Karpas-422 (cell line): ENCODE results near the gene NUTF2. TPM values are rescaled to one million over a fixed set of nuclear protein-coding genes. Genes with fewer than 3 reads are reported as not detected.
A peak's percentile ranks its signal among the peaks of the same experiment; 100 is the strongest.
"Not testable (repeated sequence)": the region's sequence is repeated elsewhere in the genome, so short reads cannot be mapped to it uniquely, and the experiment has no call there.

ENCODE experiments used
- DNase-seq: peaks from one replicate; pipeline ENCODE4 v3.0.0-alpha.2; 2015
- H2AFZ ChIP-seq: fragments of 200-600 bp; sonication (generic); 2 replicates; pipeline ENCODE4 v1.6.1; 2014; ENCODE audit warnings: antibody characterized with exemption, low read length, mixed read lengths
- H3K27ac ChIP-seq: fragments of 200-600 bp; sonication (generic); 2 replicates; pipeline ENCODE4 v1.5.1; 2014; ENCODE audit warnings: mild to moderate bottlenecking, low read length, moderate library complexity
- H3K27me3 ChIP-seq: fragments of 200-600 bp; sonication (generic); 2 replicates; pipeline ENCODE4 v1.6.1; 2014; ENCODE audit warnings: low read length, mixed read lengths
- H3K36me3 ChIP-seq: fragments of 200-600 bp; sonication (generic); 2 replicates; pipeline ENCODE4 v1.6.1; 2014; ENCODE audit warnings: low read length, mixed read lengths; ENCODE audit not compliant: insufficient read depth
- H3K4me1 ChIP-seq: fragments of 200-600 bp; sonication (generic); 2 replicates; pipeline ENCODE4 v1.6.1; 2014; ENCODE audit warnings: mild to moderate bottlenecking, low read length, mixed read lengths
- H3K4me2 ChIP-seq: fragments of 200-600 bp; sonication (generic); 2 replicates; pipeline ENCODE4 v1.6.1; 2014; ENCODE audit warnings: low read length, low read depth, mild to moderate bottlenecking; ENCODE audit not compliant: poor library complexity, severe bottlenecking
- H3K4me3 ChIP-seq: fragments of 200-600 bp; sonication (generic); 2 replicates; pipeline ENCODE4 v1.5.1; 2014; ENCODE audit warnings: mild to moderate bottlenecking, antibody characterized with exemption, low read length, mixed read lengths
- H3K79me2 ChIP-seq: fragments of 200-600 bp; sonication (generic); 2 replicates; pipeline ENCODE4 v1.6.1; 2014; ENCODE audit warnings: mild to moderate bottlenecking, low read length, mixed read lengths
- H3K9ac ChIP-seq: fragments of 200-600 bp; sonication (generic); 2 replicates; pipeline ENCODE4 v1.6.0; 2014; ENCODE audit warnings: low read length
- H3K9me2 ChIP-seq: fragments of 200-600 bp; sonication (generic), shearing (Covaris generic); replicated peaks from 2 replicates; pipeline ENCODE4 v1.6.0; 2014; ENCODE audit warnings: mild to moderate bottlenecking, low read length, moderate library complexity; ENCODE audit not compliant: insufficient read depth
- H3K9me3 ChIP-seq: fragments of 300-700, 200-600 bp; sonication (generic); 2 replicates; pipeline ENCODE4 v1.6.1; 2014; ENCODE audit warnings: low read length, mixed read lengths
- H4K20me1 ChIP-seq: fragments of 200-600 bp; sonication (generic); 2 replicates; pipeline ENCODE4 v1.6.1; 2014; ENCODE audit warnings: mild to moderate bottlenecking, antibody characterized with exemption, low read length, low read depth; ENCODE audit not compliant: insufficient read depth
- total RNA-seq: library from RNA; depleted of rRNA; stranded (reverse); fragments of >200 nt; shearing (Covaris generic); gene quantifications from 2 replicates; pipeline ENCODE4 v1.2.3, GENCODE V29; 2014; ENCODE audit warnings: low replicate concordance

The NUTF2 gene
- total RNA-seq, 1 experiment from 2014 or later = 179 TPM

- DNase-seq = no peak
- Histone ChIP-seq H3K9ac (no peak overlapping the region), H2AFZ (no peak overlapping the region), H3K27me3 (no peaks in the 10 kb centered on the region), H3K9me3 (no peaks in the 10 kb centered on the region), H3K36me3 (peaks cover 13% of the 10 kb centered on the region; the same call in 1 of the 2 replicates), H4K20me1 (peaks cover 24% of the 10 kb centered on the region), H3K4me2 (no peak overlapping the region), H3K4me1 (peaks cover 20% of the 10 kb centered on the region), H3K79me2 (peaks cover 70% of the 10 kb centered on the region), H3K9me2 (no peaks in the 10 kb centered on the region), H3K27ac (no peak overlapping the region), H3K4me3 (no peak overlapping the region)
Measured at GRCh38 chr16:67862623-67863583, 16.2 kb downstream of the NUTF2 start.

- not testable (repeated sequence) for DNase-seq, H3K9ac ChIP-seq, H2AFZ ChIP-seq, H3K9me2 ChIP-seq, H3K4me2 ChIP-seq, H3K4me3 ChIP-seq, H3K27me3 ChIP-seq, H3K27ac ChIP-seq, H3K9me3 ChIP-seq
- Histone ChIP-seq H3K4me1 (peaks cover 19% of the 10 kb centered on the region), H4K20me1 (peaks cover 24% of the 10 kb centered on the region), H3K36me3 (peaks cover 18% of the 10 kb centered on the region; the same call in 1 of the 2 replicates), H3K79me2 (peaks cover 58% of the 10 kb centered on the region)
Measured at GRCh38 chr16:67864044-67864443, 17.3 kb downstream of the NUTF2 start.

GRCh38 chr16:67864594-67864993 is 17.9 kb downstream of the NUTF2 start:
- H2AFZ ChIP-seq = no peak overlapping the region
- no peak overlapping the region for H3K4me2 ChIP-seq
- DNase-seq = no peak
- peaks cover 53% of the 10 kb centered on the region for H3K79me2 ChIP-seq
- H3K36me3 ChIP-seq = peaks cover 18% of the 10 kb centered on the region; the same call in 1 of the 2 replicates
- H3K9me2 ChIP-seq = no peaks in the 10 kb centered on the region
- no peak overlapping the region for H3K4me3 ChIP-seq
- no peak overlapping the region for H3K27ac ChIP-seq
- peaks cover 15% of the 10 kb centered on the region for H3K4me1 ChIP-seq
- no peak overlapping the region for H3K9ac ChIP-seq
- H3K27me3 ChIP-seq = no peaks in the 10 kb centered on the region
- H4K20me1 ChIP-seq = peaks cover 24% of the 10 kb centered on the region
- H3K9me3 ChIP-seq = no peaks in the 10 kb centered on the region

DNA sequence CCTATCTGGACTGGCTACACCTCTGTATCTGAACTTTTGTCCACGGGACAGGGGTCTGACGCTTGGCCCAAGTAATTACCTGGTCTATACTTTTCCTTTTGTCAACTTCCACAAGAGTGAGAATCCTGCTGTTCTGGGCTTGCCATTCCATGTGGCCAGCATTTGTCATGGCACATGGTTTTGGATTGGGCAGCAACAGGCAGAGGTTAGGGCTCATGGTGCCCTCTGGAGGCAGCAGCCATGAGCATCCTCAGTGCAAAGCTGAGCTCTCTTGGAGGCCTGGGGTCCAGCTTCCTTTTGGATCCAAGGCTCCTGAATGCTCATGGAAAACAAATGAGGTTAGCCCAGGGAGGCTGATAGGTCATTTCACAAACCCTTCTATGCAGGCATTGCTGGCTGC is 18.6 kb downstream of the NUTF2 start:
- peaks cover 21% of the 10 kb centered on the region; the same call in 1 of the 2 replicates for H3K36me3 ChIP-seq
- peak; percentile 61 for DNase-seq
- H2AFZ ChIP-seq = no peak overlapping the region
- H3K27me3 ChIP-seq = no peaks in the 10 kb centered on the region
- no peaks in the 10 kb centered on the region for H3K9me2 ChIP-seq
- H3K4me2 ChIP-seq = no peak overlapping the region
- peaks cover 46% of the 10 kb centered on the region for H3K79me2 ChIP-seq
- H3K4me3 ChIP-seq = no peak overlapping the region
- H3K4me1 ChIP-seq = peaks cover 8% of the 10 kb centered on the region
- no peaks in the 10 kb centered on the region for H3K9me3 ChIP-seq
- H3K9ac ChIP-seq = no peak overlapping the region
- H4K20me1 ChIP-seq = peaks cover 24% of the 10 kb centered on the region
- no peak overlapping the region for H3K27ac ChIP-seq

DNA sequence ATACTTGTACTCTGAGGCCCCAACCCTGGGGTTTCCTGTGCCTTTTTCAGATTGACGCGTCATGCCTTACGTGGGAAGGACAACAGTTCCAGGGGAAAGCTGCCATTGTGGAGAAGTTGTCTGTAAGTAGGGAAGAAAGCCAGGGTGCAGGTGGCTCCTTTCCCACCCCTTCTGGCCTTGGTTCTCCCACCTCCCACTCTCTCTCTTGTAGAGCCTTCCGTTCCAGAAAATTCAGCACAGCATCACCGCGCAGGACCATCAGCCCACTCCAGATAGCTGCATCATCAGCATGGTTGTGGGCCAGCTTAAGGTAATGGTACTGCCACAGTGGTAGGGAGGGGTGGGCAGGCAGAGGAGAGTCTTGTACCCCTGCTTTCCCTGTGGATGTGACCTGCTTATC is 21.6 kb downstream of the NUTF2 start:
- no peak for DNase-seq
- Histone ChIP-seq H3K9ac (no peak overlapping the region), H3K79me2 (peaks cover 20% of the 10 kb centered on the region), H4K20me1 (peaks cover 8% of the 10 kb centered on the region; the same call in 1 of the 2 replicates), H3K9me3 (no peaks in the 10 kb centered on the region), H3K4me3 (no peak overlapping the region), H3K9me2 (no peaks in the 10 kb centered on the region), H3K36me3 (peaks cover 24% of the 10 kb centered on the region; the same call in 1 of the 2 replicates), H2AFZ (no peak overlapping the region), H3K27ac (no peak overlapping the region), H3K4me2 (no peak overlapping the region), H3K4me1 (peaks cover 8% of the 10 kb centered on the region), H3K27me3 (no peaks in the 10 kb centered on the region)

DNA sequence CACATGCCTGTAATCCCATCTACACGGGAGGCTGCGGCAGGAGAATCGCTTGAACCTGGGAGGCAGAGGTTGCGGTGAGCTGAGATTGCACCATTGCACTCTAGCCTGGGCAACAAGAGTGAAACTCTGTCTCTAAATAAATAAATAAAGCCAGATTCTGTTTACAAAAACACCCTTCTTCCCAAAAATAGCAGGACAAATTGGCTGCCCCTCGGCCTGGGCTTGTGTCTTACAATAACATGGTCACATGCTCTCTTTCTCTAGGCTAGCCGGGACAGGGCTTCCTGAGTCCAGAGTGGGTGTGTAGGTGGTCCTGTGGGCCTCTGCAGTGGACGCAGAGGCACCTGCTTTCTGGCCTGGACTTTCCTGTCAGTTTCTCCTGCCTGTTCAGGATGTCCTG is 22.9 kb downstream of the NUTF2 start:
- H3K36me3 ChIP-seq = peaks cover 21% of the 10 kb centered on the region; the same call in 1 of the 2 replicates
- H3K4me2 ChIP-seq = no peak overlapping the region
- peaks cover 18% of the 10 kb centered on the region for H3K4me1 ChIP-seq
- no peaks in the 10 kb centered on the region for H3K9me2 ChIP-seq
- no peak overlapping the region for H3K27ac ChIP-seq
- no peak overlapping the region for H3K4me3 ChIP-seq
- H3K9ac ChIP-seq = no peak overlapping the region
- no peak overlapping the region for H2AFZ ChIP-seq
- no peaks in the 10 kb centered on the region for H3K27me3 ChIP-seq
- no peaks in the 10 kb centered on the region for H3K9me3 ChIP-seq
- peaks cover 15% of the 10 kb centered on the region; the same call in 1 of the 2 replicates for H4K20me1 ChIP-seq
- DNase-seq = no peak
- peaks cover 22% of the 10 kb centered on the region for H3K79me2 ChIP-seq

GRCh38 chr16:67871256-67871655 is 24.5 kb downstream of the NUTF2 start:
- Histone ChIP-seq H3K4me2 (no peak overlapping the region), H3K4me3 (no peak overlapping the region), H3K9me2 (no peaks in the 10 kb centered on the region), H3K79me2 (peaks cover 34% of the 10 kb centered on the region), H3K9me3 (no peaks in the 10 kb centered on the region), H3K9ac (no peak overlapping the region), H4K20me1 (peaks cover 16% of the 10 kb centered on the region; the same call in 1 of the 2 replicates), H3K27me3 (no peaks in the 10 kb centered on the region), H3K27ac (no peak overlapping the region), H3K36me3 (peaks cover 17% of the 10 kb centered on the region; the same call in 1 of the 2 replicates), H2AFZ (no peak overlapping the region), H3K4me1 (peaks cover 24% of the 10 kb centered on the region)
- no peak for DNase-seq

DNA sequence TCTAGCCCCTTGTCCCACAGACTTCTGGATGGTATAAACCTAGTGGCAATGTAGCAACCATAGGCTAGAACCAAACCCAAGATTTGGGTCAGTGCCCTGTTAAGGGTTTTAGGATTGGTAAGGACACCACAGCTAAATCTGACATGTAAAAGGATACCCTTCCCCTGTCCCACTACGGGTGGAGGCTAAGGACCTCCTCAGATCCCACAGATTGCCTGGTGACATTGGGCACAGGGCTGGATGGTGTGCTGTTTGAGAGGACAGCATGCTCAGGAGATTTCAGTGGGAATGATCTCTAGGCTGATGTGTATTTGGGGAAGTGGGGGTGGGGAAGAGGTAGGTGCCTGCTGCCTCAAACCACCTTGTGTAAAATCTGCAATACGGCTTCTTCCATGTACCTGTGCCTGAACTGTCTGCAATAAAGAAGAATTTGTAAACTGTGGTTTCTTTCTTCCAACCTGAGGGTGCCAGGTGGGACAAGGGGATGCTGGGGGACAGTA is 25.4 kb downstream of the NUTF2 start:
- no peak overlapping the region for H2AFZ ChIP-seq
- no peaks in the 10 kb centered on the region for H3K9me2 ChIP-seq
- peaks cover 38% of the 10 kb centered on the region for H3K79me2 ChIP-seq
- peaks cover 24% of the 10 kb centered on the region for H3K4me1 ChIP-seq
- H3K9me3 ChIP-seq = no peaks in the 10 kb centered on the region
- no peak overlapping the region for H3K27ac ChIP-seq
- H4K20me1 ChIP-seq = peaks cover 16% of the 10 kb centered on the region; the same call in 1 of the 2 replicates
- H3K4me3 ChIP-seq = peak overlapping the region; percentile 74; the same call in 1 of the 2 replicates
- H3K36me3 ChIP-seq = peaks cover 27% of the 10 kb centered on the region; the same call in 1 of the 2 replicates
- DNase-seq = peak; percentile 48
- H3K27me3 ChIP-seq = no peaks in the 10 kb centered on the region
- H3K4me2 ChIP-seq = peak overlapping the region; percentile 75
- peak overlapping the region; percentile 91 for H3K9ac ChIP-seq
